GM12865 (cell line): Measurements from ENCODE around the gene ARHGAP1.
"Not testable (repeated sequence)": the region's sequence is repeated elsewhere in the genome, so short reads cannot be mapped to it uniquely, and the experiment has no call there.

Experiments
- DNase-seq: peaks from one replicate; pipeline ENCODE4 v3.0.0; 2010; ENCODE audit warnings: low read depth
- H3K4me3 ChIP-seq: 2 replicates; pipeline ENCODE4 v1.5.1; 2011; ENCODE audit warnings: mild to moderate bottlenecking, low read depth, low read length, control low read depth
- TF ChIP-seq, protein P1 (sequence below): IDR thresholded peaks from 2 replicates; pipeline ENCODE4 v1.5.1; 2011; ENCODE audit warnings: low read length, control low read depth, low read depth, inconsistent platforms; ENCODE audit not compliant: insufficient read depth; ENCODE audit errors: missing control alignments

ARHGAP1 gene

DNA sequence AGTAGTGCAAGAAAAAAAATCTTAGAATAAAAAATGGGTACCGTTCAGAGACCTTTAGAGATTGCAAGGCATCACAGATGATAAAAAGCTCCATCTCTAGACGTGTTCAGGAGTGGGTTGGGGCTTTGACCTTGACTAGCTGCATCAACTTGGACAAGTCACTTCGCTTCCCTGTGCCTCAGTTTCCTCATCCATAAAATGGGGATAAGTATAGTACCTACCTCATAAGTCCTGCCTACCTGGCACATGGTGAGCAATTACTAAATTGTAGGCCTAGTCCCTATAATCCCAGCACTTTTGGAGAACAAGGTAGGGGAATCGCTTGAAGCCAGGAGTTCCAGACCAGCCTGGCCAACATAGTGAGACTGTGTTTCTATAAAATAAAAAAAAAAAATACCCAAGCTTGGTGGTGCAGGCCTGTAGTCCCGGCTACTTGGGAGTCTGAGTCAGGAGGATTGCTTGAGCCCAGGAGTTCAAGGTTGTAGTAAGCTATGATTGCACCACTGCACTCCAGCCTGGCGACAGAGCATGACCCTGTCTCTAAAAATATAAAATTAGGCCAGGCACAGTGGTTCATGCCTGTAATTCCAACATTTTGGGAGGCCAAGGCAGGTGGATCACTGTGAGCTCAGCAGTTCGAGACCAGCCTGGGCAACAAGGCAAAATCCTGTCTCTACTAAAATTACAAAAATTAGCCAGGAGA, 12.6 kb upstream of the ARHGAP1 start:
- no peak overlapping the region for H3K4me3 ChIP-seq
- TF ChIP-seq, protein P1, sequence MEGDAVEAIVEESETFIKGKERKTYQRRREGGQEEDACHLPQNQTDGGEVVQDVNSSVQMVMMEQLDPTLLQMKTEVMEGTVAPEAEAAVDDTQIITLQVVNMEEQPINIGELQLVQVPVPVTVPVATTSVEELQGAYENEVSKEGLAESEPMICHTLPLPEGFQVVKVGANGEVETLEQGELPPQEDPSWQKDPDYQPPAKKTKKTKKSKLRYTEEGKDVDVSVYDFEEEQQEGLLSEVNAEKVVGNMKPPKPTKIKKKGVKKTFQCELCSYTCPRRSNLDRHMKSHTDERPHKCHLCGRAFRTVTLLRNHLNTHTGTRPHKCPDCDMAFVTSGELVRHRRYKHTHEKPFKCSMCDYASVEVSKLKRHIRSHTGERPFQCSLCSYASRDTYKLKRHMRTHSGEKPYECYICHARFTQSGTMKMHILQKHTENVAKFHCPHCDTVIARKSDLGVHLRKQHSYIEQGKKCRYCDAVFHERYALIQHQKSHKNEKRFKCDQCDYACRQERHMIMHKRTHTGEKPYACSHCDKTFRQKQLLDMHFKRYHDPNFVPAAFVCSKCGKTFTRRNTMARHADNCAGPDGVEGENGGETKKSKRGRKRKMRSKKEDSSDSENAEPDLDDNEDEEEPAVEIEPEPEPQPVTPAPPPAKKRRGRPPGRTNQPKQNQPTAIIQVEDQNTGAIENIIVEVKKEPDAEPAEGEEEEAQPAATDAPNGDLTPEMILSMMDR, result no peak
- DNase-seq, result no peak

- TF ChIP-seq, protein P1, result no peak
- no peak for DNase-seq
- H3K4me3 ChIP-seq, result no peak overlapping the region
Observed at GRCh38 chr11:46711303-46711702, 10.9 kb upstream of the ARHGAP1 start.

DNA sequence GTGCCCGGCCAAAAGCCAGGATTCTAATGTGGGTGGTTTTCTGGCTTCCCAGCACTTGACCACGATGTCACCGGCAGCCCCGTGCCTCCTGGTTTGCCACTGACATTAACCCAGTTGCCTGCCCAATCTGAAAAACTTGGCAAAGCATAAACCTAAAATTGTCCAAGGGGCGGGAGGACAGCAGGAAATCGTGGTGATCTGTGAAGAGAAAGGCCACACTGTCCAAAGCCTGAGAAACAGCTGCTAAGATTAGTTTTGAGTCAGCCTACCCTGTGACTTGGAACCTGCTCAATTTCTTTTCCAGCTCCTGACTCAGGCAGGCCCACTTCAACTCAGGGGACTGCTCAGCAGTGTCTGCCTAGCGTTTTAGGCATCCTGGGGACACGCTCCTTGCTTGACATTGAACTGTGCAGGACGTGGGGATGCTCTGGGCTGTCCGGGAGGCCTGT, 10.4 kb upstream of the ARHGAP1 start:
- TF ChIP-seq, protein P1, result no peak
- no peak for DNase-seq
- no peak overlapping the region for H3K4me3 ChIP-seq

GRCh38 chr11:46709351-46709750, 8.9 kb upstream of the ARHGAP1 start:
- not testable (repeated sequence) for DNase-seq, H3K4me3 ChIP-seq

- H3K4me3 ChIP-seq, result no peak overlapping the region
- no peak for DNase-seq
- TF ChIP-seq, protein P1, result no peak
Observed at GRCh38 chr11:46706886-46707285, 6.5 kb upstream of the ARHGAP1 start.

GRCh38 chr11:46705070-46705688, 4.8 kb upstream of the ARHGAP1 start:
- no peak for DNase-seq
- no peak overlapping the region for H3K4me3 ChIP-seq
- TF ChIP-seq, protein P1, result no peak

DNA sequence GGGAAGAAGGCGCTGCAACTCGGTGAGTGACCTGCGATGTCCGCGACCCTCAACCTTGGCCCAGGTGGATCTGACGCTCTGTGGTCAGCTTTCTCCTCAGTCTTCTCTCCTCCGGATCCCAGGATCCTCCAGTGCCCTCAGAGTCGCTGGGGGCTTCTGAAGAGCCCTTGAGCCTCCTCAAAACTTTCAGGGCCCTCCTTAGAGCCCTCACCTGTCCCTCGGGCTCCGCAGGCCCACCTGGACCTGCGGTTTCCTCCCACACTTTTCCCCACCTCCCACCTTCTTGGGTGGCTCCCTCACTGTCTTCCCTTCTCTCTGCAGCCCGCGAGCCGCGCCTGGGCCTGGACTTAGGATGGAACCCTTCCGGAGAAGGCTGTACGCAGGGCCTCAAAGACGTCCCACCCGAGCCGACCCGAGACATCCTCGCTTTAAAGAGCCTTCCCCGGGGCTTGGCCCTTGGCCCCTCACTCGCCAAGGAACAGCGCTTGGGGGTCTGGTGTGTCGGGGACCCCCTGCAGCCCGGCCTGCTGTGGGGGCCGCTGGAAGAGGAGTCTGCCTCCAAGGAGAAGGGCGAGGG, 747 bp upstream of the ARHGAP1 start:
- TF ChIP-seq, protein P1, result no peak
- H3K4me3 ChIP-seq, result peak overlapping the region; percentile 69
- DNase-seq, result no peak
